ENCODE results near the gene UPK3A.

The UPK3A gene

DNA sequence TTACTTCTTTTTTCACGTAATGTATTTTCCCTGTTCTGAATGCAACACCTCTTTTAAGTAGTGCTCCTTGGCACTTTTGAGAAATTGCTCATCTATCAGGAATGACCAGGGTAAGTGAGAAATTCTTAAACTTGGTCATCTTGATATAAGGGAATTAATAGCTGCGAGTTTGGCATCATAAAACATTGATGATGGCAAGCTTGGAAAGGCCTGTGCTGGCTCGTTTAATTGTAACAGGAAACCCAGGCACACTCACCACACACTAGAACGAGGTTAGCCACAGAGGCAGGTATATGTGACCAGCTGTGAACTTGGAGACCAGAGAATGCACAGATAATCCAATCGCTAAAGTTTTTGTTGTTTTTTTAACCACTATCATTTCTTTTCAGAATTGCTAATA, 49.3 kb downstream of the UPK3A start:
- Histone ChIP-seq H3K27ac (ENCODE audit: poor library complexity, severe bottlenecking) (peak overlapping the region; percentile 56), H3K4me1 (ENCODE audit: insufficient read depth, poor library complexity, severe bottlenecking) (peaks cover 11% of the 10 kb centered on the region), H3K9me3 (ENCODE audit: severe bottlenecking) (no peaks in the 10 kb centered on the region), H3K4me3 (ENCODE audit: severe bottlenecking) (no peak overlapping the region), H3K36me3 (ENCODE audit: low read depth) (peaks cover 55% of the 10 kb centered on the region), H3K27me3 (ENCODE audit: insufficient read depth, poor library complexity, severe bottlenecking) (no peaks in the 10 kb centered on the region)
- TF ChIP-seq, protein P1, sequence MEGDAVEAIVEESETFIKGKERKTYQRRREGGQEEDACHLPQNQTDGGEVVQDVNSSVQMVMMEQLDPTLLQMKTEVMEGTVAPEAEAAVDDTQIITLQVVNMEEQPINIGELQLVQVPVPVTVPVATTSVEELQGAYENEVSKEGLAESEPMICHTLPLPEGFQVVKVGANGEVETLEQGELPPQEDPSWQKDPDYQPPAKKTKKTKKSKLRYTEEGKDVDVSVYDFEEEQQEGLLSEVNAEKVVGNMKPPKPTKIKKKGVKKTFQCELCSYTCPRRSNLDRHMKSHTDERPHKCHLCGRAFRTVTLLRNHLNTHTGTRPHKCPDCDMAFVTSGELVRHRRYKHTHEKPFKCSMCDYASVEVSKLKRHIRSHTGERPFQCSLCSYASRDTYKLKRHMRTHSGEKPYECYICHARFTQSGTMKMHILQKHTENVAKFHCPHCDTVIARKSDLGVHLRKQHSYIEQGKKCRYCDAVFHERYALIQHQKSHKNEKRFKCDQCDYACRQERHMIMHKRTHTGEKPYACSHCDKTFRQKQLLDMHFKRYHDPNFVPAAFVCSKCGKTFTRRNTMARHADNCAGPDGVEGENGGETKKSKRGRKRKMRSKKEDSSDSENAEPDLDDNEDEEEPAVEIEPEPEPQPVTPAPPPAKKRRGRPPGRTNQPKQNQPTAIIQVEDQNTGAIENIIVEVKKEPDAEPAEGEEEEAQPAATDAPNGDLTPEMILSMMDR (IDR thresholded peaks at IDR 0.05; ENCODE audit: poor library complexity, severe bottlenecking) = no peak
- DNase-seq (ENCODE audit: low spot score) = no peak
- peak; percentile 95 for ATAC-seq (ENCODE audit: low read depth)

DNA sequence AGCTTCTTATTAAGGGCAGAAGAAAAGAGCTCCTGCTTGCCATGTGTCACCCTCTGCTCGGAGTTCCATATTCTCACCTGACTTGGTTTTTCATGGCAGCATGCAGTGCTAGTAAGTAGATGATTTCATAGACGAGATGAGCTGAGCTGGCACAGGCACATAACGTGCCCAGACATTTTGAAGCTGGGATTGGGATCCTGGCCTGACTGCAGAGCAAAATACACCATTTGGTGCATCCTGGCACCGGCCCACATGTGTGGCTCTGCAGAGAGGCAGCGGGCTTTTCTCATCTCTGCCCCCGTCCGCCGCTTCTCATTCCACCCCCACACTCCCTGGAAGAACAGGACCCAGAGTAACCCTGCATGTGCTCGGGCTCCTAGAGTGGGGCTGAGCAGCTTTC, 49.8 kb downstream of the UPK3A start:
- TF ChIP-seq, protein P1 (IDR thresholded peaks at IDR 0.05; ENCODE audit: poor library complexity, severe bottlenecking) = no peak
- peaks cover 52% of the 10 kb centered on the region for H3K36me3 ChIP-seq (ENCODE audit: low read depth)
- no peaks in the 10 kb centered on the region for H3K27me3 ChIP-seq (ENCODE audit: insufficient read depth, poor library complexity, severe bottlenecking)
- peak overlapping the region; percentile 56 for H3K27ac ChIP-seq (ENCODE audit: poor library complexity, severe bottlenecking)
- DNase-seq (ENCODE audit: low spot score) (no peak), ATAC-seq (ENCODE audit: low read depth) (0 out of 3 replicates have a peak, but pooled peaks have one; percentile 10)
- no peaks in the 10 kb centered on the region for H3K9me3 ChIP-seq (ENCODE audit: severe bottlenecking)
- H3K4me1 ChIP-seq (ENCODE audit: insufficient read depth, poor library complexity, severe bottlenecking) = peaks cover 11% of the 10 kb centered on the region
- H3K4me3 ChIP-seq (ENCODE audit: severe bottlenecking) = no peak overlapping the region

DNA sequence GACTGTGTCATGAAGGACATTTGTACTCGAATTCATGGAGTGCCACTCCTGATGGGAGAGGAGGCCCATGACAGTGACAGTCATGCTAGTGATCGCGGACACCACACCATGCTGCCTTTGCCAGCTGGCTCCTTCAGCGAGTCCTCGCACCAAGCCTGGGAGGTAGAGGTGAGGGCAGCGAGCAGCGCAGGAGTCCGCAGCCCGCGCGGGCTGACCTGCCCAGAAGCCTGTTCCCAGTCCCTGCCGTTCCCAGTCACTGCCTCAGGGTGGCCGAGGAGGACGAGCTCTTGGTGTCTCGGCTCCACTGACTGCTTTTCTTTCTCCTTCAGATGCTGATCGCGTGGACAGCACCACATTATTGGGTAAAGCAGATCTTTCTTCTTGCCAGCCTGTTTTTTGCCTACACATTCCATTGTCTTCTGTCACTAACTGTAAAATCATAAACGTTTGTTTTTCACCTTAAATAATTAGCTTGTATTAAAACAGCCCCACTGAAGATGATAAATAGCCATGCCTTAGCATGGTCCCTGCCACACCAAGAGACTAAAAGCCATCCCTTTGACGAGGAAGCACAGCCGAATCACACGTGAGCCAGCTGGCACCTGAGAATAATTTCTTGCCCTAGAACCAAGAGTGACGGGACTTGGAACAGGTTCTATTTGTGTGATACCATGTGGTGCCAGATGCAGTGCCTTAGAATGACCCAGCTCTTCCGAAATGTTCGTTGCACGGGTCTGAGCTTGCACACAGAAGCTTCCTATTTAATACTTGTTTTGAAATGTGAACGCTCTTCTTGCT, 50.5 kb downstream of the UPK3A start:
- no peak for ATAC-seq (ENCODE audit: low read depth)
- TF ChIP-seq, protein P1 (IDR thresholded peaks at IDR 0.05; ENCODE audit: poor library complexity, severe bottlenecking) = no peak
- no peak for DNase-seq (ENCODE audit: low spot score)
- Histone ChIP-seq H3K4me1 (ENCODE audit: insufficient read depth, poor library complexity, severe bottlenecking) (peaks cover 11% of the 10 kb centered on the region), H3K27me3 (ENCODE audit: insufficient read depth, poor library complexity, severe bottlenecking) (no peaks in the 10 kb centered on the region), H3K36me3 (ENCODE audit: low read depth) (peaks cover 50% of the 10 kb centered on the region), H3K9me3 (ENCODE audit: severe bottlenecking) (no peaks in the 10 kb centered on the region), H3K4me3 (ENCODE audit: severe bottlenecking) (no peak overlapping the region), H3K27ac (ENCODE audit: poor library complexity, severe bottlenecking) (peak overlapping the region; percentile 56)

DNA sequence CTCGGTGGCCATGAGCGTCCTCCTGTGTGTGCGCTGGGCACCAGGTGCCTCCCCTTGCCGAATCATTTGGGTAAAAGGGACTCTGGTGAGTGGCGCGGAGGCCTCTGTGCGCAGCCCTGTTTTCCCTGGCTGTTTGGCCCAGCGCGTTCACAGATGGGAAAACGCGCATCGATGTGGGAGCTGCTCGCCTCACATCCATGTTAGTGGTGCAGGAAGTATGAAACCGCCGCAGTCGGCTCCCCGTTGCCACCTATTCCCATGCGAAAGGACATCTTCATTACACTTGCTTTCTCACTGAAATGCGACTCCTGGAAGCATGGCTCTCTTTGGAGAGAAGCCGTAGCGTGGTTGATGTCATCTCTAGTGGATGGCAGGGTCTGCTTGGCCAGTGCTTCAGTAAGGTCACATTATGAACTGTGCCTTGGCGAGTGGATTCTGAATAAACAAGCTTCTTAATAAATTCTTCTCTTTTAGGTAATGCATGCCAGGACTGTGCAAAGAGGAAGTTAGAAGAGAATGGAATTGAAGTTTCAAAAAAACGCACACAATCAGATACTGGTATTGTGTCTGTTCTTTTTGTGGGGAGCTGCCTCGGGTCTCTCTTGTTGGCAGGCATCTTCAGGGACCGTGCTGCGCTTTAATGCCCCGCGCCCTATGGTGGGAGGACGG, 51.2 kb downstream of the UPK3A start:
- no peak overlapping the region for H3K27ac ChIP-seq (ENCODE audit: poor library complexity, severe bottlenecking)
- TF ChIP-seq, protein P1 (IDR thresholded peaks at IDR 0.05; ENCODE audit: poor library complexity, severe bottlenecking) = no peak
- no peak for ATAC-seq (ENCODE audit: low read depth)
- H3K4me1 ChIP-seq (ENCODE audit: insufficient read depth, poor library complexity, severe bottlenecking) = peaks cover 11% of the 10 kb centered on the region
- no peak for DNase-seq (ENCODE audit: low spot score)
- no peaks in the 10 kb centered on the region for H3K9me3 ChIP-seq (ENCODE audit: severe bottlenecking)
- H3K4me3 ChIP-seq (ENCODE audit: severe bottlenecking) = no peak overlapping the region
- no peaks in the 10 kb centered on the region for H3K27me3 ChIP-seq (ENCODE audit: insufficient read depth, poor library complexity, severe bottlenecking)
- peaks cover 50% of the 10 kb centered on the region for H3K36me3 ChIP-seq (ENCODE audit: low read depth)

All from RWPE2 (cell line).